Adipose tissue (tissue), 3 donors: ENCODE results near the gene TIMP2. TPM values are rescaled to one million over a fixed set of nuclear protein-coding genes. Genes with fewer than 3 reads are reported as not detected.
"Not testable (repeated sequence)": the region's sequence is repeated elsewhere in the genome, so short reads cannot be mapped to it uniquely, and the experiment has no call there.

Experiments
- H3K27ac ChIP-seq: one replicate; pipeline ENCODE4 v1.5.1; 2013; ENCODE audit warnings: low read depth, low read length
- WGBS, 3 donors: extraction: QIAGEN DNeasy Blood & Tissue Kit; methylation state at CpG; one replicate each; pipeline ENCODE4 v1.1.7; 2013; 5-methylcytosine and 5-hydroxymethylcytosine counted together
- polyA plus RNA-seq, 3 donors: library from polyadenylated mRNA; stranded (reverse); fragments of 200-250 nt; gene quantifications; one replicate each; pipeline ENCODE4 v1.2.3, GENCODE V29; 2013
- donor health status: healthy with polysubstance abuse.
- donor health status: Bipolar disorder and iron deficiency.
- donor health status: healthy.

TIMP2 gene
- polyA plus RNA-seq, 3 donors, result 37.2 to 127 (median 122) TPM

DNA sequence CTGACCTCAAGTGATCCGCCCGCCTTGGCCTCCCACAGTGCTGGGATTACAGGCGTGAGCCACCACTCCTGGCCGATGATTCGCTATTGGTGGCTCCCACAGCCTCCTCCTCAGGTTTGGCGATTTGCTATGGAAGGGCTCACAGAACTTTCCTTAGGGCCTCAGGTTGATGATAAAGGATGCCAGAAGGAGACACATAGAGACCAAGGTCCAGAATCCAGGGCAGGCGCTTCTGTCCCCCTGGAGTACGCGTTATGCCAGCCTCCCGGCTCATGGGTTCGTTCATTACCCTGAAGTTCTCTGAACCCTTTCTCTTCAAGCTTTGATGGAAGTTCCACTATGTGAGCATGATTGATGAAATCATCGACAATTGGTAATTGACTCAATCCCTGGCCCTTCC, 34.6 kb upstream of the TIMP2 start:
- no peak overlapping the region for H3K27ac ChIP-seq
- 92 to 96% (median 92%) methylated on average over 12 of the region's 12 CpGs for WGBS, 3 donors

DNA sequence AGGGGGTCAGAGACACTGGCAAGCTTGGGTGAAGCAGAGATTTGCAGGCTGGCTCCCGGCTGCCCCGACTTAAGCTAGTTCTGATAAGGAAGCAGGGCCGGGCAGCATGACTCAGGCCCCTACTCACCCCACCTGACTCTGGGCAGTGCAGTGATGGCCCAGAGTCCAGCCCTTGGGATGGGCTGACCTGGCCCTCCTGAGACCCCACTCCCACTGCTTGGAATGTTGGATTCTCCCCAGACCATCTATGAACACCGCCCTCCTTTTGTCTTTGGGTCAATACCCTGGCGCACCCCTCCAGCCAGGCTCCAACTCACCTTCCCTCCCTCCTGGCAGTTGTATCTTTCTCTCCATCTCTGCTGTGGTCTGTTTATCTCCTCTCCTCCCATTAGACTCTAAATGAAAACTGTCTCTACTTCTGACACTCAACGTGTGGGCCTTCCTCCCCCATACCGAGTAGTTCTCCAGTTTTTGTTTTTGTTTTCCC, 33.5 kb upstream of the TIMP2 start:
- H3K27ac ChIP-seq, result no peak overlapping the region
- WGBS, 3 donors, result 76 to 81% (median 78%) methylated on average over 7 of the region's 7 CpGs

DNA sequence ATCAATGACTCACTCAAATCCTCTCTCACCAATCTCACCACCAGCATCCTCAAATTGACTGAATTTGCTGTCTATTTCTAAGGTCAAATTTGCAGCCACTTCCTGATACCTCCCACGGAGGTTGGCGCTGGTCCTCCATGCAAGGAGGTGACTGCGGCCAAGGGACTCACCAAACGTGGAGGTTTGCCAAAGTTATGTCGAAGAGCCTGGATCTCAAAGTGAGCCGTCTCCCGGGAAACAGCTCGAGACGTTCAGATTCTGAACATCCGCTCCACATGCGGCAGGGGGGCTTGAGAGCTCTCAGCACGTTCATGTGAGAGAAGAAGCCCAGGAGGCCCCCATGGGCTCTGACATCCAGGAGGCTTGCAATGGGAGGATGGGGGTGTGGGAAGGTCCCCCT, 31.9 kb upstream of the TIMP2 start:
- 57 to 63% (median 61%) methylated on average over 12 of the region's 12 CpGs for WGBS, 3 donors
- no peak overlapping the region for H3K27ac ChIP-seq

DNA sequence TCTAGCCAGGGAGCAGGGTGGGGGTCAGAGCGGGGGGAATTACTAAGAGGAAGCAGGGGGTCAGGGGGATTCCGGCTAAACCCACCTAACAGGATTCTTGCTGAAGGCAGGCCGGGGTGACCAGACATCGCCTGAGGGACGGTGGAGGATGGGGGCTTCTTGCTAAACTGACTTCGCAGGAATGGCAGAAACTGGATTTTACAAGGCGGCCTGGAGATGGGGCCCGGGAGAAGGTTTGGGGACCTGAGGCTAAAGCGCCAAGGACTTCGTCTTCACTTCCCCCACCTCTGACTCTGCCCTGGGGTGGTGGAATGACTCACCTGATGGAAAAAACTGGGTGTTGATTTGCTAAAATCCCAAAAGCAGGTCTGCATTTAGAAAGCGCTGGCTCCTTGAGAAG, 31.1 kb upstream of the TIMP2 start:
- WGBS, 3 donors, result 86 to 90% (median 86%) methylated on average over 11 of the region's 11 CpGs
- no peak overlapping the region for H3K27ac ChIP-seq

DNA sequence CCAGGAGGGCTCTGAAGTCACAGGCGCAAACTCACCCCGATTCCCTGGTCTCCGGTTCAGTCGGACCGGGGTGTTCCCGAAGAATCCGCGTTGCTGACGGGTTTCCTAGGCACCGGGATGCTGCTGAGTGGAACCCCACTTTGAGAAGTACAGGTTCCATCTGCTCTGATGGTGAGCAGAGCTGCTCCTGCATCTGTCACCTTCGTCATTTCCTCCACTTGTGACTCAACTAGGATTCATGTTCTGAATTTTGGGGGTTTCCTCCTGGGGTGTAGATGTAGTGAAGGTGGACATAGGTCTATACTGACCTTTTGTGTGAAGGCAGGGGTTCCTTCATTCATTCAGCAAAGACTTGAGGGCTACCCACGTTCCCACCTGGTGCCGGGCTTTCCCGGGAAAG, 29.5 kb upstream of the TIMP2 start:
- WGBS, 3 donors, result 89 to 93% (median 92%) methylated on average over 14 of the region's 14 CpGs
- H3K27ac ChIP-seq, result no peak overlapping the region

DNA sequence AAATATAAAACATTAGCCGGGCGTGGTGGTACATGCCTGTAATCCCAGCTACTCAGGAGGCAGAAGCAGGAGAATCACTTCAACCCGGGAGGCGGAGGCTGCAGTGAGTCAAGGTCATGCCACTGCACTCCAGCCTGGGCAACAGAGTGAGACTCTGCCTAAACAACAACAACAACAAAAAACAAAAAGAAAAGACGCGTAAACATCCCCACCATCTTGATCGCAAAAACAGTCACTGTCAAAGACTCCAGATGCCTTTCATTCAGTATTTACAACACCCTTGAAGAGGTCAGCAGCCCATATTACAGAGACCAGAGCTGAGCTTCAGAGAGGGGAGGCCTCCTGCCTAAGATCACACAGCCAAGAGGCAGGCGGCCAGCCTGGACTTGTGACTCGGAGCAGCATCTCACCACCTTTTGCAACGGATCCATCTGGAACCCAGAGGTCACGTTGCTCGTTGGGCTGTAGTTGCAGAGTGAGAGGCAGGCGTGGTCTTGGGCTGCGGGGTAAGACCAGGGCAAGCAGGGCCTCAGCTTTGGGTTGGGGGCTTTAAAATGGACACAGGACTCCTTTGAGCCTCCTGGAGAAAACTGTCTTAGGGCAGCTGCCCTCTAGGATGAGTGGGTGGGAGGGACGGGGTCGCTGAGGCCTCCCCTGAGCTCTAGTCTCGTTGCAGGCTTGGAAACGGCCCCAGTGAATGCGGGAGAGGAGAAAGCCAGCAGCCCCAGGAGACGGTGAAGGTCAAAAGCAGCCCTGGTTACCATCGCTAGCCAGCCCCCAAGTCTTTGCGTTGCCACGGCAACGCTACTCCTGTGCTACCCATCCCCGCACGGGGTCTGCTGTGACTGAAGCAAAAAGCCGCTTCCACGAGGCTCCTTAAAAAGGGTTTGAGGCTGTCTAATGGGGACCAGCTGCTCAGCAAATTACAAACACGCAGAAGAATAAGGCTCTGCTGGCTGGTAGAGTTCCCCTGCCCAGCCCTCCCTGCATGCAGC, 28.5 kb upstream of the TIMP2 start:
- H3K27ac ChIP-seq, result no peak overlapping the region
- WGBS, 3 donors, result 70 to 75% (median 72%) methylated on average over 29 of the region's 29 CpGs

DNA sequence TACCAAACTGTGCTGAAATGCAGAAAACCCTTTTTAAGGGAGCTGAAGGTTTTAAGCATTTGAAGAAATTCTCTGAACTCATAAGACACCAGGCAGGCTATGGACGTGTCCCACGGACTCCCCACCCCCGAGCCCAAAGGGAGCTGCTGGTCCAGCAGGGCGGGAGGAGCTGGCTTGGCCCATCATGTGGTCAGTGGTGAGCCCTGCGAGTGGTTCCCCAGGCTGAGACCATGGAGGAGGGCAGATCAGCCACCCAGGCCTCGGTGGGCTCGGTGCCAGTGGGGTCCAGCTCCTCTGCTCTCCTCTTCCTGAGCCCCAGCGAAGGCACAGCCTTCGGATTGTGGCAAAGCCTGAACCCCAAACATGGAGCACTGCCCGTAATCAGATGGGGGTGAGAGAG, 27.5 kb upstream of the TIMP2 start:
- H3K27ac ChIP-seq, result no peak overlapping the region
- WGBS, 3 donors, result 78 to 89% (median 84%) methylated on average over 10 of the region's 10 CpGs

DNA sequence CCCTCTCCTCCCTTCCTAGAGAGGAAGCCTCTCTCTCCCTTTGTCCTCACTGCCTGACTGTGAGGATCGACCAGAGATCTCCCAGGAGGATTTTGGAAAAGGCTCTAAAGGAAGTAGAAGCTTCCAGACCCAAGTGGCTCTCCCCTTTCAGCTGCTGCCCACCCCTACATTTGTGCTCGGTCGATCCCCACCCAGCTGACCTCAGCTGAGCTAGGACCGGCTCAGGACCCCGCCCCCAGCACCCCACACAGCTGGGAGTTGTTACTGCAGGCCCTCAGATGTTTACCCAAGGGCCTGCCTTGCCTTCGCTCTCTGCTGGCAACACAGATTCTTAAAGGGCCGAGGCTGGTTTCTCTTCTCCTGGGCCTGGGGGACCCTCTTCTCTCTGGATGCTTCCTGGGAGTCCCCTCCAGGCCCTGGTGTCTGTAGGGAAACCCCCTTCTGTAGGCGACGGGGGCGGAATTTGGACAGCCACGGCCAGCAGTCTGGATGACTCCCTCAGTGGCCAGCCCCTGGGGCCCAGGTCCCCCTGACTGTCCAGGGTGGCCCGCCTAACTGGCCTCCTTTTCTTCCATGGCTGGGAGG, 26.9 kb upstream of the TIMP2 start:
- 44 to 58% (median 52%) methylated on average over 11 to 12 of the region's 12 CpGs for WGBS, 3 donors
- H3K27ac ChIP-seq, result no peak overlapping the region

DNA sequence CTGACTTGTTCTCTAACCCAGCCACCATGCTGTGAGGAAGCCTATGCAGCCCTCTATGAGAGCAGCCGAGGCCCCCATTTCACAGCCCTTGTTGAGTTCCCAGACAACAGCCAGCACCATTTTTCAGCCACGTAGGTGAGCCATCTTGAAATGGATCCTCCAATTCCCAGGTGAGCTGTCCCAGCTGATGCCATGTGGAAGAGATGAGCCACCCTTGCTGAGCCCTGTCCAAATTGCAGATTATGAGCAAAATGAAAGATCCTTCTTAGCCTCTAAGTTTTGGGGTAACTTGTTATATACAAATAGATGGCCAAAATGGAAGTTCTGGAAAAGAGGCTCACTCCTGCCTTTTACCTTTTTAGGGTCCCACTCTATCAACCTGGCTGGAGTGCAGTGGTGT, 25.7 kb upstream of the TIMP2 start:
- 93 to 100% (median 97%) methylated on average over 2 of the region's 2 CpGs for WGBS, 3 donors
- no peak overlapping the region for H3K27ac ChIP-seq

DNA sequence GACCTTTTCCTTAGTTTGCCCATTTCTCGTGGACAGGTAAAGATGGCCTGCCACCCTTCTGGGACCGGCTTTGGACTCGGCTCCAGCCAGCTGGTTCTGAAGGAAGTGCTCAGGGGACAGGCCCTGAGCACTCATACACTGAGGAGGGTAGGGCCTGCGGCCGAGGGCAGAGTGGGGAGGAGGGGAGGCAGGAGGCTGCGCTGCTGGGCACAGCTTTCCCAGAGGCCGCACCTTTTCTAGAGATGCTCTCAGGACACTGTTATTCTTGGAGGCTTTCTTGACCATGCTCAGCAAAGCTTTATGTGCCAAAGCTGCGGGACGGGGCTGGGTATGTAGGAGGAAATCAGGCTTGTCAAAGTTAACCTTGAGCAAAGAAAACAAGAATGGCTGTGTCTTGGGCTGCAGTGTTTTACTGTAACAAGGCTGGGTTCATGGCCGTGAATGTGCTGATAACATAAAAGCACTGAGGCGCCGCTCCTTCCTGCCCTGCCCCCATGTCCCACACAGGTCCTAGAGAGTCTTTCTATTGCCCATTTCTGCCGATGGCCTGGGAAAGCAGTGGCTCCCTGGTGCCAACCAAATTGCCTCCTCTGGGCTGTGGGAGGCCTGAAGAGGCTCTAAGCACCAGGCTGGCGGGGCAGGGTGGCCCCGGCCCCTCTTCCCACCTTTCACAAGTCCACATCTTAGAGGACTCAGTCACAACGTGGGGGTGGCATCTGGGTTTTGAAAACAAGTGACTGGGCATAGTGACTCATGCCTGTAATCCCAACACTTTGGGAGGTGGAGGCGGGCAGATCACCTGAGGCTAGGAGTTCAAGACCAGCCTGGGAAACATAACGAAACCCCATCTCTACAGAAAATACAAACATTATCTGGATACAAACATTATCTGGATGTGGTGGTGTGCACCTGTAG, 22.3 kb upstream of the TIMP2 start:
- no peak overlapping the region for H3K27ac ChIP-seq
- WGBS, 3 donors, result 39 to 79% (median 78%) methylated on average over 18 of the region's 18 CpGs

DNA sequence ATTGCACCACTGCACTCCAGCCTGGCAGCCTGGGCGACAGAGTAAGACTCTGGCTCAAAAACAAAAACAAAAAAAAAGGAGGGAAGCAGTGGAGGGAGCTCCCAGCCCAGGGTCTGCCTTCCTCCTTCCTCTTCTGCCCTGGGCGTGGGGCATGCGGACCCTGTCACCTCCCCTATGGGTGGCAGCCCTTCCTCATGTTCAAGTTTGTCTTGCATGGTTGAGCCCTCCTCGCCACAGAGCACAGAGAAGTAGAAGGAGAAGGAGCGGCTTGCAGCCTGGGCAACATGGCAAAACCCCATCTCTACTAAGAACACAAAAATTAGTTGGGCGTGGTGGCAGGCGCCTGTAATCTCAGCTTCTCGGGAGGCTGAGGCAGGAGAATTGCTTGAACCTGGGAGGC, 21.4 kb upstream of the TIMP2 start:
- 72 to 91% (median 78%) methylated on average over 8 of the region's 8 CpGs for WGBS, 3 donors
- H3K27ac ChIP-seq, result no peak overlapping the region

DNA sequence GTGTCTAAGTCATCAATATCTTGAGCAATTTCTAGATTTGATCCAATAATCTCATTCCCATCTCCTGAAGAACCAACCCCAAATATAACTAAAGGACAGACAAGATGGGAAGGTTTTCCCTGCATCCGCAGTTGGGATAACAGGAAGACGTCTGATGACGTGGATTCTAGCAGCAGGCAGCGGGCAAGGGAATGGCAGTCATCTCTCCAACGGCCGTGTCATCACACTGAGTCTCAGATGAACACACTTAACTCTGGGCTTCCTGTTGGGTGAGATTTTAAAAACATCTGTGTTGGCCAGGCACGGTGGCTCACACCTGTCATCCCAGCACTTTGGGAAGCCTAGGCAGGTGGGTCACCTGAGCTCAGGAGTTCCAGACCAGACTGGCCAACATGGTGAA, 20.9 kb upstream of the TIMP2 start:
- WGBS, 3 donors, result 74 to 93% (median 77%) methylated on average over 7 of the region's 7 CpGs
- no peak overlapping the region for H3K27ac ChIP-seq

DNA sequence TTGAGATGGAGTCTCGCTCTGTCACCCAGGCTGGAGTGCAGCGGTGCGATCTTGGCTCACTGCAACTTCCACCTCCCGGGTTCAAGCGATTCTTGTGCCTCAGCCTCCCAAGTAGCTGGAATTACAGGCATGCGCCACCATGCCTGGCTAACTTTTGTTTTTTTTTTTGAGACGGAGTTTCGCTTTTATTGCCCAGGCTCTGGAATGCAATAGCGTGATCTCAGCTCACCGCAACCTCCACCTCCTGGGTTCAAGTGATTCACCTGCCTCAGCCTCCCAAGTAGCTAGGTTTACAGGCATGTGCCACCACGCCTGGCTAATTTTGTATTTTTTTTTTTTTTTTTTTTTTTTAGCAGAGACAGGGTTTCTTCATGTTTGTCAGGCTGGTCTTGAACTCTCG, 20.3 kb upstream of the TIMP2 start:
- WGBS, 3 donors, result 94 to 95% (median 95%) methylated on average over 12 of the region's 12 CpGs
- H3K27ac ChIP-seq, result not testable (repeated sequence)

DNA sequence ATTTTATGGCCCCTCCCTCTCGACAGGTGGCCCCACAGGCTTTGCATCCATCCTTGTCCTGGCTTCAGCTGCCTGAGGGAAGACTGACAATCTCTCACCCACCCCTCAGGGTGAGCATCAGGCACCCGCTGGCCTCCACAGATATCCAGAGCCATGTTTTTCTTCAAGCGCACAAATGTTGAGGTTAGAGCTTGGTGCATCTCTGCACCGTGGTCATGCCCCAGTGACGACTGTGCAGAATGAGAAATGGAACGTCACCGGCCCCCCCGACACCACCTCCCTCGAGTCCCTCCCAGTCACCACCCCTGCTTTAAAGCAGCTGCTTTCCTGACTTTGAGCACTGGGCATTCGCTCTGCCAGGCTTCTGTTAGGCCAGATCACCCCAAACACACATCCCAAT, 19.8 kb upstream of the TIMP2 start:
- 78 to 87% (median 80%) methylated on average over 10 of the region's 10 CpGs for WGBS, 3 donors
- no peak overlapping the region for H3K27ac ChIP-seq

DNA sequence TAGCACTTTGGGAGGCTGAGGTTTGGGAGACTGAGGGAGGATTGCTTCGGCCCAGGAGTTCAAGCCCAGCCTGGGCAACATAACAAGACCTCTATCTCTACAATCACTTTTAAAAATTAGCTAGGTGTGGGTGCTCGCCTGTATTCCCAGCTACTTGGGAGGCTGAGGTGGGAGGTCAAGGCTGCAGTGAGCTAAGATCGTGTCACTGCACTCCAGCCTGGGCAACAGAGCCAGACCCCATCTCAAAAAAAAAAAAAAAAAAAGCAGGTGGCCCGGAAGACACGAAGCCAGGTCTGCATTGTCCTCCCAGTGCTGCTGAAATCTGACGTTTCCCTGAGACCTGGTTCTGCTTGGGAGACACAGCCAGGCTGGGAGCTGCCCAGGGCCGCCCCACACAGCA, 18.8 kb upstream of the TIMP2 start:
- 82 to 90% (median 86%) methylated on average over 7 of the region's 7 CpGs for WGBS, 3 donors
- no peak overlapping the region for H3K27ac ChIP-seq

DNA sequence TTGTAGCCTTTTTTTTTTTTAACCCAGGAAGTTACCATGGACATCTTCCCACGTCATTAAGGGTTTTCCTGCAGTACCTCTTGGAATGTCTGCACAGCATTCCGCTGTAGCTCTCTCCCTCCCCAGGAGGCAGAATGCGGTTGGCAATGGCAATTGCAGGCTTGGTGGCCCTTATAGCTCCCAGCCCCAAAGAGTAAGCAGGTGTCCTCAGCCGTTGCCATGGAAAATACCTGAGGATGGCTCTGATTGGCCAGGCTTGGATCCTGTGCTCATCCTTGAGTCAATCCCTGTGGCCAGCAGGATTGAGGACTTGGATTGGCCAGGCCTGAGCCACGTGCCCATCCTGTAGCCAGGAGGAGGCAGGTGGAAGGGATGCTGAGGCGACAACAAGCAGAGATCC, 15.5 kb upstream of the TIMP2 start:
- no peak overlapping the region for H3K27ac ChIP-seq
- WGBS, 3 donors, result 68 to 85% (median 77%) methylated on average over 6 of the region's 6 CpGs

DNA sequence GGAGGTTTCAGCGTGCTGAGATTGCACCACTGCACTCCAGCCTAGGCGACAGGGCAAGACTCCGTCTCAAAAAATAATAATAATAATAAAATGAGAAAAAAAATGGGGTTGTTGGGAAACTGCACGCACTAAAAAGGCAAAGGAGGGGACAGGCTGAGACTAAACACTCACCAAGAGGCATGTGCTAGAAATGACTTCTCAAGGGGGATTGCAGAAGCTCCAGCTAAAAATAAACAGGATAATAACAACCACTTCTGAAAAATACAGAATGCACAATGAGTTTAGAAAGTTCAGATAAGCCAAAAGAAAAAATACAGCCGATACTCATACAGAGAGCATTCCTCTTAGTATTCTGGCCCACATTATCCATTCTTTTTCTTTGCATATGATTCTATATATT, 15.1 kb upstream of the TIMP2 start:
- H3K27ac ChIP-seq, result no peak overlapping the region
- WGBS, 3 donors, result 67 to 83% (median 75%) methylated on average over 5 of the region's 5 CpGs

DNA sequence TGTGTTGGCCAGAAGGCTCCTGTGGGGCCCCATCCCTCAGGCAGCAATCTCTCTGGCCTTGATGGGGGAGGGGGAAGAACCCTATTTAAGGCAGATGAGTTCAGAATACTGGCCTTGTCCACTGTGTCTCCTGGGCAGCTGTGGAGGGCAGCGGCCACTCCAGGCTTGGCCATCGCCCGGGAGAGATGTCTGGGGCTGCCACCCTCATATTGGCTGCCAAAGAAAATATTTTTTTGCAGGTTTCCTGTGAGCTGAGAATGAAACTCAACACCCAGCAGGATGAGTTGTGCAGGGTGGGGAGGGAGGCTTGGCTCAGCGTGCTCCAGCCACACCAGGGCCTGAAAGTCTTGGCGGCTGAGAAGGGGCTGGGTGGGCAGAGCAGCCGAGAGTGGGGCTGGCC, 14.4 kb upstream of the TIMP2 start:
- WGBS, 3 donors, result 65 to 88% (median 70%) methylated on average over 6 of the region's 6 CpGs
- no peak overlapping the region for H3K27ac ChIP-seq

DNA sequence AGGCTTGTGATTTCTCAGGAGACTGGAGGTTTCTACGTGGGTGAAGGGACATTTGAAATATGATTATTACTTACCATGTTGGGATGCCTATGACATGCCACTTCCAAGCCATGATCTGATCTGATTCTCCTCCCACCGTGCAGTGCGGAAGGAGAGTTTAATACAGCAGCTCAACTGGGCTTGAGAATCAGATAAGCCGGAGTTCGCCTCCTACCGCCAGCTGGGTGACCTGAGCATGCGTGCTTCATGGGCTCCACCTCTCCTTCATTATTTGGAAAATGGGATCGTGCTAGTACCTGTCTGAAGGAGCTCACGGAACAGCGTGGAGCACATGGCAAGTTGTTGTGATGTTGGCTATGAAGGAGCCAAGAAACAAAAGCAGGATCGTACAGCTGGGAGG, 12.4 kb upstream of the TIMP2 start:
- 84 to 88% (median 86%) methylated on average over 11 of the region's 11 CpGs for WGBS, 3 donors

More for the DNA sequence above, 12.4 kb upstream of the TIMP2 start:
- H3K27ac ChIP-seq, result no peak overlapping the region
